ENCODE results near the gene GNS. TPM values are rescaled to one million over a fixed set of nuclear protein-coding genes. Genes with fewer than 3 reads are reported as not detected.

Gene GNS
- total RNA-seq, 1 donor from 2014 or later = 45.2 TPM

GRCh38 chr12:64681200-64682052 lies 77.8 kb downstream of the GNS start:
- no peak for FAIRE-seq
- no peak for DNase-seq (ENCODE audit: low spot score in 2 of 2)

GRCh38 chr12:64680235-64680634 lies 79.0 kb downstream of the GNS start:
- no peak for DNase-seq (ENCODE audit: low spot score in 2 of 2)
- no peak for FAIRE-seq

DNA sequence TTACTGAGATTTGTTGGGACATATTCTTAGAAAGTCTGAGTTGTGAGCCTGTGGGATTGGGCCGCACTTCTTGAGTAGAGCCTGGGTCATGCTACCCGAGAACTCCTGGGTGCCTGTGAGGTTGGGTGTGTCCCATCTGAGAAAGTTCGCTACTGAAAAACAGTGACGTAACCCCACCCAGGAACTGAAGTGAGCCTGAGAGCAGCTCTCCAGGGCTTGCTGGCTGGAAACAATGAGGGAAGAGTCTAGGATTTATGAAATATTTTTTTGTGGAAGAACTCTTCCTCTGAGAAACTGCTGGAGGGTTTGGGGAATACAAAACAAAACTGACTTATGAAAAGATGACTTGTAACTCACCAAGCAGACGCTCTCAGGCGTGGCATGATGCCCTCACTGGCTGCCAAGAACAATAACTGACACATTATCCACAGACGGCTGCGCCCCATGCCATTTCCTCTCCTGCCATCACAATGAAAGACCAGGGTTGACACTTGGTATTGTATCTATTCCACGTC lies 79.7 kb downstream of the GNS start:
- FAIRE-seq = no peak

DNA sequence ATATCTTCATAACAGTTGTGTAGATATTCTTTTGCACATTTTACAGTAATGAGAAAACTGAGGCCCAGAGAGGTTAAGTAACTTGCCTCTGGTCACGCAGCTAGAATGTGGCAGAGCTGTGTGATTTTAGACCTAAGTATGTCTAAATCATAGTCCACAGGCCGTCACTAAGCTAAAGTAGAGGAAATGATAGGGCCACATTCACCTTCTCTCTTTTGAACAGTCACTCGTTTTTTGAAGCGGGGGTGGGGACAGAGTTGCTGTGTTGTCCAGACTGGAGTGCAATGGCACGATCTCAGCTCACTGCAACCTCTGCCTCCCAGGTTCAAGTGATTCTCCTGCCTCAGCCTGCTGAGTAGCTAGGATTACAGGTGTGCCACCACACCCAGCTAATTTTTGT lies 80.4 kb downstream of the GNS start:
- DNase-seq (ENCODE audit: low spot score in 2 of 2) (no peak), FAIRE-seq (no peak)

More for the DNA sequence above, 79.7 kb downstream of the GNS start:
- DNase-seq (ENCODE audit: low spot score in 2 of 2) = no peak

GRCh38 chr12:64678248-64678647 lies 81.0 kb downstream of the GNS start:
- DNase-seq (ENCODE audit: low spot score in 2 of 2) (no peak), FAIRE-seq (no peak)

DNA sequence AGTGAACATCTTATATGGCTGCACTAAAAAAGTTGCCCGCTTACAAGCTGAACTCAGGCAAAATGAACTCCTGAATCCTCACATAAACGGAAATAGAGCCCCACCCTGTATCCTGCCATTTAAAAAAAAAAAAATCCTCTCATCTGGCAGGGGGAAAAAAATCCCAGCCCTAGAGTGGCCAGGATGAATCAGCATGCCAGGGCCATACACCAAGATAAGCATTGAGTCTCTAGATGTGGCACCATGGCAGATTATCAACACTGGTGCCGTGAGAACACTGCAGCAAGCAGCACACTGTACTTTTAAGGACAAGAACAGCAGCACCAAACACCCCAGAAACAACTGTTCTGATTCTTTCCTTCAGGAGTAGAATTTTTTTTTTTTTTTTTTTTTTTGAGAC lies 83.4 kb downstream of the GNS start:
- DNase-seq (ENCODE audit: low spot score in 2 of 2) (no peak), FAIRE-seq (no peak)

GRCh38 chr12:64674367-64674922 lies 84.8 kb downstream of the GNS start:
- no peak for FAIRE-seq

DNA sequence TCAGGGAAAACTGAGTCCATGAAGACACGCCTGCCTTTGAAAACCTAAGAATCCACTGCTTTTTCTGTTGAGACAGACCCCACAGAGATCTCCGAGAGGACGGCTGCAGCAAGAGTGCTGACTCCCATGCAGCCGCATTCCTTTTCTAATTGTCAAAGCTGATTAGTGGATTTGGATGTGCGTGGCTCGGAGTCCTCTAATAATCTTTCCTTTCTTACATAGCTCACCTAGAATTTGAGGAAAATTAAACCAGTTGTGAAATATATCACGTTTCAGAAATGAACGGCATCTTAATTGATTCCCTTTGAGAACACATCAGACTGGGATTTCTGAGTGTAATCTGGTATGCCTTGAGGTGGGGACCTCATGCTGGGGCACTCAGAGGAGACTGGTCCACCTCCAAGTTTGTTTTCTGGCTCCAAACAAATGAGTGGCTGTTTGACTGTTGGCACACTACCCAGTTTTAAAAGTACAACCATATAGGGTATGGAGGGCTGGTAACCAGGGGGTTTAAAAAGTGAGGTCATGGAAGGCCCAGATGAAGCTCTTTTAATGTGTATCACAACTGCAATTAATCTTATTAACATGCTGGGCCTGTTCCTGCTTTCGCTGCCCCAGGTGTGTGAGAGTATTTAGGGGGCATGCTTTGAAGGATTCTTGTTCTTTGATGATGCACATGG lies 85.6 kb downstream of the GNS start:
- no peak for DNase-seq (ENCODE audit: low spot score in 2 of 2)

More at GRCh38 chr12:64674367-64674922, 84.8 kb downstream of the GNS start:
- DNase-seq (ENCODE audit: low spot score in 2 of 2) = no peak

GRCh38 chr12:64672925-64673409 lies 86.2 kb downstream of the GNS start:
- DNase-seq (ENCODE audit: low spot score in 2 of 2) (no peak), FAIRE-seq (no peak)

More for the DNA sequence above, 85.6 kb downstream of the GNS start:
- no peak for FAIRE-seq

GRCh38 chr12:64671681-64672080 lies 87.5 kb downstream of the GNS start:
- FAIRE-seq = no peak
- no peak for DNase-seq (ENCODE audit: low spot score in 2 of 2)

- DNase-seq (ENCODE audit: low spot score in 2 of 2) = no peak
- no peak for FAIRE-seq
Observed at GRCh38 chr12:64670919-64671639, 88.1 kb downstream of the GNS start.

DNA sequence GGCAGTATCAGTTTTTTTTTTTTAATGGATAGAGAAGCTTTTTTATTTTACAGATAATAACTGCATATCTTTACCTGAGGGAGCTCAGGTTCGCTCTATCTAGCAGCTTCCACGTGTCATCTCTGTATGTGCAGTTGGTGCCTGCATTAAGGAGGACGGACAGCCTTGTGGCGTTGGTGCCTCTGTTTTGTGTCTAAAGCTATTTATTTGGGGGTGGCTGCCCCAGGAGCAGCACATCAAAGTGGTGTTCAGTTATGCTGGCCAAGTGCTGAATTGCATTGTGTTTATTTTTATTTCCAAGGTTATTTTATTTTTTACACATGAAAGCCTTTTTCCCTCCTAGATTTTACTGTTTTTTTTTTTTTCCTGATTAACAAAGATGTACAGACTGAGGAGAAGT lies 89.2 kb downstream of the GNS start:
- DNase-seq (ENCODE audit: low spot score in 2 of 2) = no peak
- FAIRE-seq = no peak

DNA sequence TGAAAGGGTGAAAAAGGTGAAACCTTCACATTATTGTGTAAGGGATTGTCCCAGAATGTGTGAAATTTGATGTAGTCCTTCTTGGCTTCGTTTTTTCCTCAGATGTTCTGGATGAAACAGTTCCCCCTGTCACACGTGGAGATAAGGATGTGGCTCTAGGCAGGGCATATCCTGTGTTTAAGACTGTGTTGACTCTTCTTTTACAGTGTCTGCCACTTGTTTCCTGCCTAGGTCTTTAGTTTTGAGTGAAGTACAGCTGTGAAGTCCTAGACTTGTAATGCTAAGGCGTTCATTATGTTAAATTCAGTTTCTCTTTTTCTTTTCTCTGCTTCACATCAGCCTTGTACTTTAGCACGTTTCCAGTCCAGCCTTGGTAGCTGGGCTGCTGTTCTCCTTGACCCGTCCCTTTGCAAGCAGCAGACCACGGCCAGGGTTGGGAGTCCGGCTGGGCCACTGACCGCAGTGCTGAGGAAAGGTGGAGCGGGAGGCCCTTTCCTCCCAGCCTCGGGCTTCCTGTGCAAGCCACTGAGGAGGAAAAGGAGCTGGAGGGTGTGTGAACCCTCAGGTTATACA lies 89.8 kb downstream of the GNS start:
- DNase-seq (ENCODE audit: low spot score in 2 of 2) = no peak
- FAIRE-seq = no peak

GRCh38 chr12:64667793-64668192 lies 91.4 kb downstream of the GNS start:
- no peak for DNase-seq (ENCODE audit: low spot score in 2 of 2)
- no peak for FAIRE-seq

- DNase-seq (ENCODE audit: low spot score in 2 of 2) (no peak), FAIRE-seq (no peak)
Observed at GRCh38 chr12:64666054-64666914, 92.9 kb downstream of the GNS start.

DNA sequence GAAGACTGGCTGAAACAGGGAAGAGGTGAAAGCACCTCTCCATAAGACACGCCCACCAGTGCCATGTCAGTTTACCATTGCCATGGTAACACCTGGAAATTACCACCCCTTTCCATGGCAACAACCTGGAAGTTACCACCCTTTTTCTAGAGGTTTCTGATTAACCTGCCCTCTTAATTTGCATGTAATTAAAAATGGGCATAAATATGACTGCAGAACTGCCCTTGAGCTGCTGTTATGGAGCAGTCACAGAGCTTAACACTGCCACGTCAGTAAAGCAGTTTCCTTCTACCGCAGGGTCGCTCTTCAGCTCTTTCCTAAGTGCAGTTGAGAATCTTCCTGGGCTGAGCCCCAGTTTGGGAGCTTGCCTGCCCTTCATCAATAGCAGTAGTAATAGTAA lies 93.7 kb downstream of the GNS start:
- DNase-seq (ENCODE audit: low spot score in 2 of 2) (no peak), FAIRE-seq (no peak)
